NCI-H1417 (cell line): ENCODE measurements around the gene ZC3H15.

Source experiments
- DNase-seq, 3 experiments: peaks; one replicate each; lab custom pipeline; 2025; lab: John Stamatoyannopoulos, UW

The ZC3H15 gene

DNA sequence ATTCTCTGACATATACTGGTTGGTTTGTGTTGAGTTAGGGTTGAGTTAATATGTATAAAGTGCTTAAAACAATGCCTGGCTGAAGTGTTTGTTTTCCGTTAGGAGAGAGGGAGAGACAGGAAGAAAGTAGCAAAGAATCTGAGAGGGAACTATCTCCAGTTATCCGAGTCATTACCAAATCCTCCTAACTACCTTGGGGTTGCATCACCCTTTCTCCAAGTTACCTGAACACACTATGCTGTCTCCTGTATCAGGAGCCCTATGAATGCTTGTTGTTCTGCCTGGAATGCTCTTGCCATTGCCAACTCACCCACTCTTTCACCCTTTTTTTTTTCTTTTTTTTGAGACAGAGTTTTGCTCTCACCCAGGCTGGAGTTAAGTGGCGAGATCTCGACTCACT lies 55.9 kb downstream of the ZC3H15 start:
- no peak for DNase-seq

DNA sequence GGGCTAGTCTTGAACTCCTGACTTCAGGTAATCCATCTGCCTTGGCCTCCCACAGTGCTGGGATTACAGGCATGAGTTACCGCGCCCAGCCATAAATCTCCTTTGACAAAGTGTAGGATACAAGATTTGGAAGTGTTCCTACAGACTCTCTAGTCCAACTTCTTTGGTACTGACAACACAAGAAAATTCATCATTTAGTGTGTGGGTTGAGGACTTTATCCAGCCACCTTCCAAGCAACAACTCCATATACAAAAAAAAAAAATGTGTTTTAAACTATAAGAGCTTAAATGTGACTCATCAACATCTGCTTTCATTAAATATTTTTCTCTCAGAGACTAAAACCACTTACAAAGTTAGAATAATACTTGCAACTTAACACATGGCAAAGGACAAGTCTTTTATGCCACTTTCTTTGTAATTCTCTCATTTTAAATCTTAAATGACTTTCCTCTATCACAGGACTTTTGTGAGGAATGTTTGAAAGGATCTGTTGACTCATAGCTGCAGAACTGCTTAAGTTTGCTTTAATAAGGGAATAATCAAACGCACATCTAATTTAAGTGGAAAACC lies 57.6 kb downstream of the ZC3H15 start:
- no peak for DNase-seq

DNA sequence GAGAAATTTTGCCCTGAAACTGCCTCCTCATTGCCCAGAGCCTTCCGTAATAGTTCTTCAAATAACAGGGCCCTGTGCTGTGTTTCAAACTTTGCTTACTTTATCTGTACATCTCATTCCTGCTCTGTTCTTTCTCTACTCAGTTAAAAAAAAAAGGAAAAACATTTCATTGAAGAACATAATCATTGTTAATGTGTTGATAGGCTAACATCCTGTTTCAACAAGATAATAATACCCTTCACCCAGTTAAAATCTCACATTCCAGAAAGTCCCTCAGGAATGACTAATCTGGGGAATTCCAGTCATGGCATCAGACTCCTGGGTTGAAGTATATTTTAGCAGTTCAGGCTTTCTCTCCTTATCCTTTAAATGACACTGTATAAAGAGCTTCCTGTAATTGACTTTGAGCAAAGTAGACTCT lies 58.2 kb downstream of the ZC3H15 start:
- peak in 1 of 3 experiments; percentile 5 for DNase-seq

DNA sequence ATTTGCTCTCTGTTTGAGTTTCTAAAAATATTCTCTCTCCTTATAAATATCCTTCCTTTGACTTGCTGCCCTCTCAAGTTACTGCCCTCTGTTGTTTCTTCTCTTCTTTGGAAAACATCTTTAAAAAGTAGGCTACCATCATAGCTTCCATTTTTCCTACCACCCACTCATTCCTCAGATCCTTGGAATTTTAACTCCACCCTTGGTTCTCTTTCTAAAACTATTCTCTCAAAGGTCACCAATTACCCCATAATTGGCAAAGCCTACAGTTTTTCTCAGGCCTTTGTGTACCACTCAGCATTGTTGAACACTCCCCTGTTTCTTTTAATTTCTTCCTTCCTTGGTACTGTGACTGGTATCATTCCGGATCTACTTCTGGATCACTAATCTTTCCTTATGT lies 60.8 kb downstream of the ZC3H15 start:
- no peak for DNase-seq

DNA sequence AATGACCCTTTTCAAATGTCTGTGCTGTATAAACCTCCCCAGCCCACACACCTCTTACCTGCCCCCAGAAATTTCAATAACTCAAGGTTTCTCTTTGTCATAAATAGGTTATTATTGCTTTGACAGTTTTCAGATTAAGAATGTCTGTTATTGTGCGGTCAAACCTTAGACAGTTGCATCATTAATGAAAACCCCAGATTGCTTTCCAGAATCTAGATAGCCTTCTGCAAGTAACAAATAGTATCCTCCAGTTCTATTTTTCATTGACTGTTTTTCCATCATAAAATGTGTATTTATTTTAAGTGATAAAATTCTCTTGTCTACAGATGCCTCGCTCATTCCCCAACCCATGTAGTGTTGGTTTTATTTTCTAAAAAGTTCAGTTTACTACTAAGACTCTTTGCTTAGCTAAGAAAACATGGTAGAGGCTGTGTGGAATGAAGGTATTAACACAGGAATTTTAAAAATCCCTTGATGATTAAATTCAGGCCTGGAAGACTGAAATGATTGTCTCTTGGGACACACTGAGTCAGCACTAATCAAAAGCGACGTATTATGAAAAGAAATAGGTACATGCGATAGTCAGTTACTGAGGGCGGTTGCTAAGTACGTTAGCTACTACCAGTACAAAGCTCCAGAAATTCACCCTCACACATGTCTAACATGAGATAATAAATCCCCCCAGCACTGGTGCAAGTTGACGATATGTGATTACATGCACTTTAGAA lies 65.4 kb downstream of the ZC3H15 start:
- no peak for DNase-seq

DNA sequence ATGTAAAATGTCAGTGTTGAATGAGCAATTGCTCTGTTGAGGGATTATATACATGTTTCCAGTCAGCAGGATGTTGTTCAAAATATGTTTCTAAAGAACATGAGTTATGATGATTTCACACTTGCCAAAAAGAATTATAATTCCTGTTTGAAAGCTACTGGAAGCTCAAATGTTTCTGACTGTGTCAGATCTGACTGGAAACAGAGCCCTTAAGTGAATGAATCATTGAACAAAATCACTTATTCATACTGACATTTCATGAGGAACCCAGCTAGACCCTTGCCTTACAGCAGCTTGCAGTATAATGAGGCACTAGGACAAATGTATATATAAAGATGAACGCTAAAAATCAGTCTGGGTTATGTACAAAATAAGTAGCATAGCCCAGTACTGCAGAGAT lies 68.4 kb downstream of the ZC3H15 start:
- DNase-seq = no peak

DNA sequence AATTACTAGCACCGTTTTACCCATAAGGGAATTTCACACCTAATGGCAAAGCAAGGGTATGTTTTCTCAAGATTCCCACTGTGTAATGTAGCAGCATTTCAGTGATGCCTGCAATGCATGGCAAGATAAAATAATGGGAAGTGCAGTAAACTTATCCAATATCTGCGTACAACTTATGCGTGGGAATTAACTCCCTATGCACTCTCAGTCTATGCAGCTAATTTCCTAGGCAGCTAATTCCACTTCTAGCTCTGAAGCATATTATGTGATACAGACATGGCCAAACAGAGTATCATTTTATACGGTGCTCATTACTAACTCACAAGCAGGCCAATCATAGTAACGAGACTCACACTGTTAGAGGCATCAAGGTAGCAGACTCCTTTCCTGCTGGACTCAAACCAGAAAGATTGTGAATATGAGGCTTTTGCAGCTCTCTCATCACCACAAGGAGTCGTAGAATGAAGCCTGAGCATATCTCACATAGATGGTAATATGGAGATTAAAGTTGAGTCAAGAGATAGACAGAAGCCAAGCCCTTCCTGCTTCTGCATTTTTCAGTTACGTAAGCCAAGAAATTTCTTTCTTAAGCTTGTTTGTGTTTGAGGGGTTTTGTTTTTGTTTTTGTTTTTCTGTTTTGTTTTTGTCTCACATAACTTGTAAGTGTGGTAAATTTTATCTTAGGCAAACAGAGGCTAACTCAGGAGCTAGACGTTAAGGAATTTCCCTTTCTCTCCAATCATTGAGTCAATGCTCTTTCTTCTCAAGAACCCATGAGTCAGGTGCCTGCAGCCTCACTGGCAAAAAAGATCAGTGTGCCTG lies 69.0 kb downstream of the ZC3H15 start:
- DNase-seq = no peak

DNA sequence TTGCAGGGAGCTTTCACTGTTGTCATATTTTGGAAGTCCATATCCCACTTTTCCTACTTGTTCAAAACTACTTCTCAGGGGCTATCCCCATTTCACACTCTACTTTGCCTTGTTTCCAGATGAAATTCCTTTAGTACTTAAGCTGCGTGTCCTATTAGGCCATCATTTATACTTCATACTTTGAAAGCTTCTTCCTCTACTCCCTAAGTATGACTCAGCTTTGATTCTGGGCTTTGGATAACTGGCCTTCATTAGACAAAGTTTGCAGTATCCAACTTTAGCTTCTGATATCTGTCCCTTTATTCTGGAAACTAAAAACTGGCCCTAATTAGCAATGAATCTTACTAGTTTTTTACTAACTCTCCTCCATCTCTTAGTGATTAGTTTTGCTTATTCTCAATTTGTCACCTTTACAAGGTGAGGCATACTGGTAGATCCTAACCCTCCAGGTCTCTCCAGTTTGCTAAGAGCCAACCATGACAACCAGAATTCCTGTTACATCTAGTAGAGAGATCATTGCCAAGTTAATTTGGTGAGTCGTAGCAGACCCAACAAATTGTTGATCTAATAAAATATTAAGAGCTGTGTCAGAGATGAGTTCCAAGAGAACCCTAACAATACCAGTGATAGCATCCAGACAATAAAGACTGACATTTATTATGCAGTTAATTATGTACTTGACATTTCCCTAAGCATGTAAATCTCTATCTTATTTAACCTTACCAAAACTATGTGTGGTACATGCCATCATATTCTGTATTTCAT lies 72.6 kb downstream of the ZC3H15 start:
- DNase-seq = no peak
